Testis (tissue), 2 donors: ENCODE results near the gene CCDC83.

Source experiments
- POLR2A ChIP-seq: fragments of 450-650 bp; IDR thresholded peaks from one replicate; pipeline ENCODE4 v1.6.1; 2017; ENCODE audit warnings: antibody characterized with exemption, mild to moderate bottlenecking, moderate library complexity
- TF ChIP-seq, protein P1 (sequence below), 3 experiments: fragments of 450-650 bp in 2 of 3; fragments of 200-600 bp in 1 of 3; sonication (generic) in 1 of 3; IDR thresholded peaks; one replicate each; pipeline ENCODE4 v1.5.1; 2016 to 2019; ENCODE audit warnings: antibody characterized with exemption in 3 of 3, mild to moderate bottlenecking in 2 of 3, moderate library complexity in 1 of 3

DNA sequence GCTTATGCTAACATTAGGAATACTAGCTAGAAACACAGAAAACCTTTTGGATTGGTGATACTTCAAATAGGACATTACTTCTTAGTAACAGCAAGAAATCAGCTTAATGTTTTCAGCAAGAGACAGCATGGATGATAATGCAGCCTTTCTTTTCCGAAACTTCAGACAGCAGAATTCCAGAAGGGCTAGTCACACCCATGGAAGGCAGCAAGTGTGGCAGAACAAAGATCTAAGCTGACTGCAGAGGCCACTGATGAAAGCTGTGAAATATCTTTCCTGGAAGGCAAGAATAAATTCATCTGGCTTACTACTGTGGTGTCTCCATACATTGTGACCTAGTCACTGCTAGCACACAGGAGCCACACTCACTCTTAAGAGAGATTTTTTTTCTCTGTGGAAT, 100.3 kb downstream of the CCDC83 start:
- TF ChIP-seq, protein P1, sequence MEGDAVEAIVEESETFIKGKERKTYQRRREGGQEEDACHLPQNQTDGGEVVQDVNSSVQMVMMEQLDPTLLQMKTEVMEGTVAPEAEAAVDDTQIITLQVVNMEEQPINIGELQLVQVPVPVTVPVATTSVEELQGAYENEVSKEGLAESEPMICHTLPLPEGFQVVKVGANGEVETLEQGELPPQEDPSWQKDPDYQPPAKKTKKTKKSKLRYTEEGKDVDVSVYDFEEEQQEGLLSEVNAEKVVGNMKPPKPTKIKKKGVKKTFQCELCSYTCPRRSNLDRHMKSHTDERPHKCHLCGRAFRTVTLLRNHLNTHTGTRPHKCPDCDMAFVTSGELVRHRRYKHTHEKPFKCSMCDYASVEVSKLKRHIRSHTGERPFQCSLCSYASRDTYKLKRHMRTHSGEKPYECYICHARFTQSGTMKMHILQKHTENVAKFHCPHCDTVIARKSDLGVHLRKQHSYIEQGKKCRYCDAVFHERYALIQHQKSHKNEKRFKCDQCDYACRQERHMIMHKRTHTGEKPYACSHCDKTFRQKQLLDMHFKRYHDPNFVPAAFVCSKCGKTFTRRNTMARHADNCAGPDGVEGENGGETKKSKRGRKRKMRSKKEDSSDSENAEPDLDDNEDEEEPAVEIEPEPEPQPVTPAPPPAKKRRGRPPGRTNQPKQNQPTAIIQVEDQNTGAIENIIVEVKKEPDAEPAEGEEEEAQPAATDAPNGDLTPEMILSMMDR (IDR thresholded peaks at IDR 0.05), result no peak
- TF ChIP-seq POLR2A, result no peak
